C4-2B (cell line): ENCODE data around the gene ZNF408.

Source experiments
- H3K27ac ChIP-seq: fragments of 450-650 bp; 2 replicates; pipeline ENCODE4 v1.5.1; 2017
- CTCF ChIP-seq: fragments of 450-650 bp; conservative IDR thresholded peaks from 2 replicates; pipeline ENCODE4 v1.5.1; 2017; ENCODE audit warnings: mild to moderate bottlenecking
- ZFX ChIP-seq: fragments of 450-650 bp; IDR thresholded peaks from 2 replicates; pipeline ENCODE4 v1.6.1; 2017

The ZNF408 gene

GRCh38 chr11:46680815-46681214 lies 20.0 kb upstream of the ZNF408 start:
- no peak for TF ChIP-seq ZFX
- TF ChIP-seq CTCF = no peak
- no peak overlapping the region for H3K27ac ChIP-seq

- no peak overlapping the region for H3K27ac ChIP-seq
- no peak for TF ChIP-seq ZFX
- no peak for TF ChIP-seq CTCF
Measured at GRCh38 chr11:46681814-46682213, 19.0 kb upstream of the ZNF408 start.

DNA sequence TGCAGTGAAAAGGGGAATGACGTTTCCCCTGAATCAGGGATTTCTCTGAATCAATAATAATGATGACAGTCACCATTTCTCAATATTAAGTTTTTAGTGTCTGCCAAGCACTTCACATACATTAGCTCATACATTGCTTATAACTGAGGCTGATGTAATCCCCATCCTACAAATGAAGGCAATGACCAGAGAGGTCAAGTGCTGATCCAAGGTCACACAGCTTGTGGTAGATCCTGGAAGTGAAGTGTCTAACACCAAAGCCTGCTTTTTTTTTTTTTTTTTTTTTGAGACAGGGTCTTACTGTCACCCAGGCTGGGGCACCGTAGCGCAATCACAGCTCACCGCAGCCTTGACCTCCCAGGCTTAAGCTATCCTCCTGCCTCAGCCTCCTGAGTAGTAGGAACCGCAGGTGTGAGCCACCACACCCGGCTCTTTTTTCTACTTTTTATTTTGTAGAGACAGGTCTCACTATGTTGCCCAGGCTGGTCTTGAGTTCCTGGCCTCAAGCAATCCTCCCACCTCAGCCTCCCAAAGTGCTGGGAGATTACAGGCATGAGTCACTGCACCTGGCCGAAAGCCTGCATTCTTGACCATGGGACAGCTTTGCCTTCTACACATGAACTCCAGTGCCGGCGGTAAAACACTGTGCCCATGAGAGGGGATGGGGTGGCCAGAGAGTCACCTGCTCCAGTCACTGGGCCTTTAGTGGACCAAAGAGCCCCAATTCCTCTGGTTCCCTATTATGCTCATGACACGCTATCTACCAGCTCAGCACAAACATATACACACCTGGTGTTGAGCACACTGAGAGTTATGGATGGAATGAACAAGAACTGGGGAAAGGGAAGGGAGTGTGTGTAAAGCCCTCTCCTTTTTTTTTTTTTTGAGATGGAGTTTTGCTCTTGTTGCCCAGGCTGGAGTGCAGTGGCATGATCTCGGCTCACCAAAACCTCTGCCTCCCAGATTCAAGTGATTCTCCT lies 17.8 kb upstream of the ZNF408 start:
- H3K27ac ChIP-seq = no peak overlapping the region

GRCh38 chr11:46684367-46684766 lies 16.5 kb upstream of the ZNF408 start:
- TF ChIP-seq ZFX (no peak), CTCF (no peak)
- no peak overlapping the region for H3K27ac ChIP-seq

More for the DNA sequence above, 17.8 kb upstream of the ZNF408 start:
- TF ChIP-seq ZFX = no peak

DNA sequence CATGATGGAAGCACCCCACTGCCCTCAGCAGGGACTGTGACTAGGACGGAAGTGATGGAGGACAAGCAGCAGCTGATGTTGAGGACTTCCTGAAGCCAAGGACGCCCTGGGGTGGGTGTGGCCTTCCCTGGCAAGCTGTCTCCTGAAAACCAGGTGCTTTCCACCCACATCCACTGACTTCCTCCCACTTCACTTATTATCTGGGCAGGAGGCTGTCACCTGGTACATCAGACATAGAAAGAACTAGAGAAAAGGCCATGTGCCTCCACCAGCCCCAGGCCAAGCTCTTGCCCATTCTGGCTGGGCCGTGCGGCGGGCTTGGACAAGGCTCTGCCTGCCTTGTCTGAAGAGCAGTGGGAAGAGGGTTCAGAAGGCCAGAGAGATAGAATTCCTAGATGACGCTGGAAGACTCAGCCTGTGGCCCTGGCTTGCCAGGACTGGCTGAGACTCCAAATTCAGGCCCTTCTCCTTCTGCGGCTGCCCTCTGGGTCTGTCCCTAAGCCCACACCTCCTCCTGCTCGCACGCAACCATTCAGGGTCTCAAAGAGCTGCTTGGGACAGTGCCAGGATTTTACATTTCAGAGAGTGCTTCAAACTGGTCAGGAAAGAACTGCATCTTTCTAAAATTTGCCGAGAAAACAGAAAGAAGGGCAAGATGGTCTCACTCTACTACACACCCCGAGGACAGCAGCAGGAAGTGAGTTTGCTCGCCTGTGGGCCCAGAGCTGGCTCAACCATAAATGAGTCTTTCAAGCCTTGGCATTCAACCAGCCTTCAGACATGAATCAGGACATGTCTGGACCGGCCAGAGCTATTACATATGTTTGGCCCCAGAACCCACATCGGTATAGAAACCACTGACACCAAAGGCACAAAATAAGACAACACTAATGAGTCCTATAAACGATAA lies 13.7 kb upstream of the ZNF408 start:
- no peak for TF ChIP-seq CTCF
- TF ChIP-seq ZFX = no peak
- no peak overlapping the region for H3K27ac ChIP-seq

GRCh38 chr11:46690702-46691101 lies 10.1 kb upstream of the ZNF408 start:
- H3K27ac ChIP-seq = no peak overlapping the region

More at GRCh38 chr11:46690702-46691101, 10.1 kb upstream of the ZNF408 start:
- TF ChIP-seq CTCF (no peak), ZFX (no peak)
